Right lobe of liver (tissue), 6 donors: ENCODE results near the gene ESRP2. TPM values are rescaled to one million over a fixed set of nuclear protein-coding genes. Genes with fewer than 3 reads are reported as not detected.

ENCODE experiments used
- ATAC-seq, 4 donors: fragments of 200-7000 bp; cut with Tn5 transposase; one replicate each; pipeline ENCODE4 v1.9.1; 2020; ENCODE audit warnings: mild to moderate bottlenecking in 4 of 4, moderate library complexity in 4 of 4
- DNase-seq, 3 donors: peaks; one replicate each; pipeline ENCODE4 v3.0.0-alpha.2; 2020
- H3K27ac ChIP-seq, 3 donors: fragments of 200-600 bp; one replicate each; pipeline ENCODE4 v1.8.0; 2022
- H3K27me3 ChIP-seq, 2 donors: fragments of 200-600 bp; one replicate each; pipeline ENCODE4 v1.8.0; 2022
- H3K36me3 ChIP-seq, 4 donors: fragments of 200-600 bp; sonication (generic) in 1 of 4; one replicate each; pipeline versions ENCODE4 v1.5.1 to v1.8.0; 2017 to 2022; ENCODE audit warnings: control low read depth in 1 of 4
- H3K4me1 ChIP-seq, 4 donors: fragments of 200-600 bp; sonication (generic) in 1 of 4; one replicate each; pipeline versions ENCODE4 v1.5.1 to v1.8.0; 2017 to 2022; ENCODE audit warnings: control low read depth in 1 of 4
- H3K4me3 ChIP-seq, 3 donors: fragments of 200-600 bp; one replicate each; pipeline ENCODE4 v1.8.0; 2022
- H3K9me3 ChIP-seq, 4 donors: fragments of 200-600 bp; sonication (generic) in 1 of 4; one replicate each; pipeline versions ENCODE4 v1.5.1 to v1.8.0; 2017 to 2022; ENCODE audit warnings: control low read depth in 1 of 4
- POLR2A ChIP-seq: fragments of 450-650 bp; IDR thresholded peaks from one replicate; pipeline ENCODE4 v1.6.1; 2017; ENCODE audit warnings: antibody characterized with exemption, mild to moderate bottlenecking
- WGBS: methylation state at CpG from one replicate; pipeline ENCODE4 v1.1.6; 2018; ENCODE audit warnings: low coverage, low lambda C conversion rate; ENCODE audit not compliant: insufficient coverage; ENCODE audit errors: missing lambda C conversion rate; 5-methylcytosine and 5-hydroxymethylcytosine counted together
- intact Hi-C, 2 donors: fragments of 100-400 bp; cut with DNase I; formaldehyde crosslinking; loops; one replicate each; pipeline versions ENCODE4 v1.11.2 to v1.14.1; 2022
- total RNA-seq, 6 experiments: library from RNA; depleted of rRNA in 2 of 6; stranded (reverse); fragments of >200 nt in 2 of 6; fragmentation: NEBNext Ultra II Directional in 3 of 6; extraction: Animal tissue kit (Norgen Biotek cat#: 25700) in 3 of 6; gene quantifications; one replicate each; pipeline versions ENCODE4 v1.1.0 to v1.2.4, GENCODE V29; 2016 to 2023
- TF ChIP-seq, protein P1 (sequence below), 4 donors: fragments of 200-600 bp in 3 of 4; fragments of 450-650 bp in 1 of 4; IDR thresholded peaks; one replicate each; pipeline versions ENCODE4 v1.5.1 to v1.8.0; 2016 to 2022; ENCODE audit warnings: antibody characterized with exemption in 4 of 4, mild to moderate bottlenecking in 2 of 4
- donor health status: DM: no; HTN: yes; CAD: no.
- donor health status: DM: no; HTN: no; CAD: no.
- donor health status: DM: no; HTN: no; CAD: no.
- donor health status: DM: no; HTN: yes; CAD: no.
- donor health status: DM: no; HTN: yes; CAD: no.

Gene ESRP2
- total RNA-seq, 6 experiments from 2014 or later = 44.8 to 102 (median 57.9) TPM

DNA sequence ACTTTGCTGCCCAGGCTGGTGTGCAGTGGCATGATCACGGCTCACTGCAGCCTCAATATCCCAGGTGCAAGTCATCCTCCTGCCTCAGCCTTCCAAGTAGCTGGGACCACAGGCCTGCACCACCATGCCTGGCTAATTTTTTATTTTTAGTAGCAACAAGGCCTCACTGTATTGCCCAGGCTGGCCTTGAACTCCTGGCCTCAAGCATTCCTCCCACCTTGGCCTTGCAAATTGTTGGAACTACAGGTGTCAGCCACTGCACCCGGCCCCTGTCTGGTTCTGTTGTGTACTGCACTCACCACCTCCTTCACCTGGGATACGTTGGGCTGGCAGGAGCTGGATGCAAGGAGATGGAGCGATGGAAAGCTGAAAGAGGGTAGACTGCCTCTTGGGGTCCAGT lies 17.8 kb upstream of the ESRP2 start:
- H3K9me3 ChIP-seq = no peaks in the 10 kb centered on the region
- WGBS = 93% methylated on average over 4 of the region's 4 CpGs
- H3K4me3 ChIP-seq = no peak overlapping the region
- peaks cover 0 to 55% (median 0%) of the 10 kb centered on the region in 4 donors for H3K36me3 ChIP-seq
- H3K27me3 ChIP-seq = no peaks in the 10 kb centered on the region
- intact Hi-C loops = no loop called here
- TF ChIP-seq, protein P1, sequence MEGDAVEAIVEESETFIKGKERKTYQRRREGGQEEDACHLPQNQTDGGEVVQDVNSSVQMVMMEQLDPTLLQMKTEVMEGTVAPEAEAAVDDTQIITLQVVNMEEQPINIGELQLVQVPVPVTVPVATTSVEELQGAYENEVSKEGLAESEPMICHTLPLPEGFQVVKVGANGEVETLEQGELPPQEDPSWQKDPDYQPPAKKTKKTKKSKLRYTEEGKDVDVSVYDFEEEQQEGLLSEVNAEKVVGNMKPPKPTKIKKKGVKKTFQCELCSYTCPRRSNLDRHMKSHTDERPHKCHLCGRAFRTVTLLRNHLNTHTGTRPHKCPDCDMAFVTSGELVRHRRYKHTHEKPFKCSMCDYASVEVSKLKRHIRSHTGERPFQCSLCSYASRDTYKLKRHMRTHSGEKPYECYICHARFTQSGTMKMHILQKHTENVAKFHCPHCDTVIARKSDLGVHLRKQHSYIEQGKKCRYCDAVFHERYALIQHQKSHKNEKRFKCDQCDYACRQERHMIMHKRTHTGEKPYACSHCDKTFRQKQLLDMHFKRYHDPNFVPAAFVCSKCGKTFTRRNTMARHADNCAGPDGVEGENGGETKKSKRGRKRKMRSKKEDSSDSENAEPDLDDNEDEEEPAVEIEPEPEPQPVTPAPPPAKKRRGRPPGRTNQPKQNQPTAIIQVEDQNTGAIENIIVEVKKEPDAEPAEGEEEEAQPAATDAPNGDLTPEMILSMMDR (IDR thresholded peaks at IDR 0.05) = no peak
- no peak for TF ChIP-seq POLR2A
- DNase-seq = no peak
- H3K4me1 ChIP-seq = peaks cover 0 to 4% (median 0%) of the 10 kb centered on the region in 4 donors
- H3K27ac ChIP-seq = no peak overlapping the region
- no peak for ATAC-seq

DNA sequence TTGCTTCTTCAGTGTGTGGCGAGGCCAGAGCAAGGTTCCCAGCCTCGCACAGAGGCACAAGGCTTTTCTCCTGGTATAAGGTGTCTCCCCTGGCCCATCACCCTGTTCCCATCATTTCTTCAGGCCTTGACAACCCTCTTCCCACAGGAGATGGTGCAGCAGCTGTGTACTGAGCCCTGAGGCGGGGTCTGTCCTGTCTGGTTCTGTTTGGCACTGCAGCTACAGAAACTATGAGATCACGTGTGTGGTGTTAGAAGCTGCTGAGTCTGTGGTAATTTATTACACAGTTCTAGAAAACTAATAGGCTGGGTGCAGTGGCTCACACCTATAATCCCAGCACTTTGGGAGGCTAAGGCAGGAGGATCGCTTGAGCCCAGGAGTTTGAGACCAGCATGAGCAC lies 16.5 kb upstream of the ESRP2 start:
- DNase-seq (no peak), ATAC-seq (no peak)
- TF ChIP-seq POLR2A = no peak
- TF ChIP-seq, protein P1 (IDR thresholded peaks at IDR 0.05) = no peak
- Histone ChIP-seq H3K27ac (no peak overlapping the region), H3K27me3 (no peaks in the 10 kb centered on the region), H3K9me3 (no peaks in the 10 kb centered on the region), H3K36me3 (peaks cover 0 to 55% (median 0%) of the 10 kb centered on the region in 4 donors), H3K4me3 (no peak overlapping the region), H3K4me1 (peaks cover 0 to 17% (median 5%) of the 10 kb centered on the region in 4 donors)
- intact Hi-C loops = no loop called here
- WGBS = 94% methylated on average over 3 of the region's 5 CpGs

DNA sequence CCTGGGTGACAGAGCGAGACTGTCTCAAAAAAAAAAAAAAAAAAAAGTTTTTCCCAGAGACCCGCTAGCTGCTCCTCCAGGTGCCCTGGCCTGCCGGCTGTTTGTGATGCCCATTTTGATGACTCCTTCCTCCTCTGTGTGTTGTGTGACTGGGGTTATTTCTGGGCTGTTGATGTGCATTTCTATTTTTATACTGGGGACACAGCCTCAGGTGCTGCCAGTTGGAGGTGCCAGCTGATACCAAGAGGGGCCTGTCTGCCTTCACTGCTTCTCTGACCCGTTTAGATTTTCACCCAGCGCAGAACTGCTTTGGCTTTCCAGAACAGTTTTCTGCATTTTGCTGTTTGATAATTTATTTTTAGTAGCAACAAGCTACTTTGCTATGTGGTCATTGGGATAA lies 15.9 kb upstream of the ESRP2 start:
- TF ChIP-seq, protein P1 (IDR thresholded peaks at IDR 0.05) = no peak
- no peak for TF ChIP-seq POLR2A
- ATAC-seq = no peak
- intact Hi-C loops = no loop called here
- Histone ChIP-seq H3K36me3 (peaks cover 0 to 55% (median 0%) of the 10 kb centered on the region in 4 donors), H3K4me3 (no peak overlapping the region), H3K27me3 (no peaks in the 10 kb centered on the region), H3K27ac (no peak overlapping the region), H3K9me3 (no peaks in the 10 kb centered on the region), H3K4me1 (peaks cover 0 to 21% (median 6%) of the 10 kb centered on the region in 4 donors)
- 58% methylated on average over 4 of the region's 5 CpGs for WGBS
- DNase-seq = no peak

DNA sequence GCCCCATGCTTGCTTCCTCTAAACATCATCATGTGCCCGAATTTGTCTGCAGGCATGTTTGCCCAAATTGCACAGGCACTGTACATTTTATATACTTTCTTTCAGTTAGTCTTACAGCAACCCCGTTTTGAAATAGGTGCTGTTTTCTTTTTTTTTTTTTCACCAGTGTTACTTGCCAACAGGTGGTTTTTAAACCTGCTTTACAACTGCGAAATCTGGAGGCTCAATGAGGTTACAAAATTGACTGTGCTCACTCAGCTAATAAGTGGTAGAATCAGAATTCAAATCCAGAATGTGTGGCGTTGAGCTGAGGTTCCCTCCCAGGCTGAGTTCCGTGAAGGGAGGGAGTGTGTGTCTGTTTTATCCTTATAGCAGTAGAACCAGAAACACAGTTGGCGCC lies 15.0 kb upstream of the ESRP2 start:
- WGBS = 75% methylated on average over 4 of the region's 6 CpGs
- DNase-seq = no peak
- intact Hi-C loops = no loop called here

More for the DNA sequence above, 15.0 kb upstream of the ESRP2 start:
- H3K27ac ChIP-seq = no peak overlapping the region
- no peaks in the 10 kb centered on the region for H3K27me3 ChIP-seq
- TF ChIP-seq, protein P1 (IDR thresholded peaks at IDR 0.05) = no peak
- no peak for TF ChIP-seq POLR2A
- H3K4me1 ChIP-seq = peaks cover 0 to 30% (median 6%) of the 10 kb centered on the region in 4 donors
- H3K9me3 ChIP-seq = no peaks in the 10 kb centered on the region
- peaks cover 0 to 49% (median 0%) of the 10 kb centered on the region in 4 donors for H3K36me3 ChIP-seq
- no peak overlapping the region for H3K4me3 ChIP-seq
- ATAC-seq = no peak
